ENCODE measurements around the gene MCOLN2.
"Not testable (repeated sequence)": the region's sequence is repeated elsewhere in the genome, so short reads cannot be mapped to it uniquely, and the experiment has no call there.

The MCOLN2 gene

DNA sequence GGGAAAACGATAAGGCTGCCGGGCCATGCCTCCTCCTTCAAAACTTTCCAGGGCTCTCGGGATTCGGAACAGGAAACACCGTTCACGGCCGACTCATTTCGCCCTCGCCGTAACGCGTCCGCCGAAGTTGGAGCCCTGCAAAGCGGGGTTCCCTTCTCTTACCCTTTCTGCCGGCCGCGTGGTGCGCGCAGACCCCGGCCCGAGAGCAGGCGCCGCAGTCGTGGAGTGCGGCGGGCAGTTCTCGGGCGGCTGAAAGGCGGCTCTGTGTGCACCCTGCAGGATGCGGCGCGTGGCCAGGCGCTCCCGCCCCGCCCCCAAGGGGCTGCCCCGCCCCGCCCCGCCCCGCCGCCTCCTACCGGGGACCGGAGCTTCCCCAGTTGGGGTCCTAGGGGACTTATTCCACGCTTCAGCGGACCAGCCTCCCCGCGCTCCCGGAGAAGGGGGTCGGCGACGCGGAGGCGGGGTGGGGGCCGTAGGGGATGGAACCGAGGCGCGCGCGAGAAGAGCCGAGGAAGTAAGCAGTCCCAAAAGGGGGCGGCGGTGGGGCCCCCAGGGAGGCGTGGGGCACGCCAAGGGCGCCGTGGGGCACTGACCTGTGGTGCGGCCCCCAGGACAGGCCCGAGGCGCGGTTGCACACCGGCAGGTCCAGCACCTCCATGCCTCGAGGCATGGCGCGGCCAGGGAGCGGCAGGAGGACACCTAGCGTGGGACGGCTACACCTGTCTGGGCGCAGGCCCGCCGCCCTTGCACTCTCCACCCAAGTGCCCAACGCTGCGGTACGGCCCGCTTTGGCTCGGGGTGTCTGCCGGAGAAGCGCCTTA is at the start of gene MCOLN2:
Gene MCOLN2, minus strand, starts transcription at position 268 of the 821 bp plus-strand sequence. Its CDS starts 241 bp downstream, at position 27.
- no peak for FAIRE-seq

DNA sequence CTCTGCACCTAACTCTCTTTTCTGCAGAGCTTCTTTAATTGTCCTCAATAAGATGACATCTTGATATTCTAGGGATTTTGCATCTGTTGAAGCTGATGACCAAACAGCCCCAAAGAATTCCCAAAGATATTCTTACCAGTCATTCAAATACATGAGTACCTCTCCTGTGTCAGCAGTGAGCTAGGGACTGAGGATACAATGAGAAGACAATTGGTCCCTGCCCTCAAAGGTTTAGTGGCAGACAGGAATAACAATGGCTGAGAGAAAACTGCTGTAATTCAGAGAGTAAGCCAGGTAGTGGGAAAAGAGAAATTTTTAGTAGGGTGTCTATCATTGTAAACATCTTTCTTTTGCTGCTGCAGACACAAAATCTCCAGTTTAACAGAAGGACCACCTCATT is 45.5 kb upstream of the MCOLN2 start:
- FAIRE-seq = no peak

DNA sequence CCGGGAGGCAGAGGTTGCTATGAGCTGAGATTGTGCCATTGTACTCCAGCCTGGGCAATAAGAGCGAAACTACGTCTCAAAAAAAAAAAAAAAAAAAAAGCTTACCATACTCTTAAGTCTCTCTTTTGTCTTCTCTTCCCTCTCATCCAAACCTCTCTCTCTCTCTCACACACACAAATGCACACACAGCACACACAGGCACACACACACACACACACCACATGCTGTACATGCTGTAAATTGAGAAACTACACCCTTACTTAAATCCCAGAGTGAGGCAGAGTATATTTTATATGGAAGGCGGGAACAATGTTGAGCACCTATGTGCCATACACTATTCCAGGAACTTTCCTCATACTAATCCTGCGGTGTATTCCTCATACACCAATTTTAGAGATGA is 44.9 kb upstream of the MCOLN2 start:
- no peak for FAIRE-seq

DNA sequence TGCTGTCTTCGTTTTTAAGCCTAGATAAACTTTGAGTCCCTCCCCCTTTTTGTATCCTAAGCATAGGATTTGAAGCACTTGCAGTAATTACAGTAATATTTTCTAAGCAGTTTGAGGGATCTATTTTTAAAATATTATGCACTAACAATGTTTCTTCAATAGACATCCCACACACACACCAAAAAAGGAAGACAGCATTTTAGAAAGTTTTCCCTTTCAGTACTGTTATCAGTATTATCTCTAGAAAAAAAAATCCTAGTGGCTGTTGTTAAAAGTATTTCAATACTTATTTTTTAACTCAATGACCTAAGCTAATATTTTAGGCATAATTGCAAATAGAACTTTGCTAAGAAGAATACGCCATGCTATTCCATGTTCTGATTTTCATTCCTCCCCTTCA is 36.3 kb upstream of the MCOLN2 start:
- no peak for FAIRE-seq

DNA sequence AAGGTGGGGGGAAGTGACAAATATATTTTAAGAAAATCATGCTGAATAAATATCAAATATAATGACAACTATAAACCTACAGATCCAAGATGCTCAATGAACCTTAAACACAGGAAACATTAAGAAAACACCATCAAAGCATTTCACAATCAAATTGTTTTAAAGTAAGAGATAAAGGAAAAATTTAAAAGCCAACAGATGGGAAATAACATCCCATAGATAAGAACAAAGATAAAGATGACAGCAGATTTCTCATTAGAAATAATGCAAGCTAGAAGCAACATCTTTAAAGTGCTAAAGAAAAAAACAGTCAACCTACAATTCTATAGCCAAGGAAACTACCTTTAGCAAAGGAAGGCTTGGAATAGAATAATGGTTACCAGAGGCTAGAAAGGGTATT is 33.6 kb upstream of the MCOLN2 start:
- FAIRE-seq = no peak

DNA sequence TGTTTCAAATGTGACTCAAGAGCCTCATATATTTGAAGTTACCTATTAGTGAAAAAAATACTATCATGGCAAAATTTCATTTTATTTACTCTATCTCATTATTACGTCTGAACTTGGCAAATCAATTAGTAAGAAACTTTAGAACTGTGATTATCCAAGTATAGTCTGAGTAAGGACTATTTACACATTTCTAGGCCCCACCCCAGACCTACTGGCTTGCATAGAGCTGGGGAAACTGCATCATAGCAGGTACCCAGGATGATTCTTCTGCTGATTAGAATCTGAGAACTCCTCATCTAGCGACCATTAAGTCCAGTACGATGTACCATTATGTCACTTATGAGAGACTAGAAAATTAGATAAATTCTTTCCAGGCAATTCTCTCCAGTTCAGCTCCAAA is 31.2 kb upstream of the MCOLN2 start:
- no peak for FAIRE-seq

- FAIRE-seq = no peak
These were observed 30.5 kb upstream of the MCOLN2 start for GRCh38 chr1:85027242-85027983.

DNA sequence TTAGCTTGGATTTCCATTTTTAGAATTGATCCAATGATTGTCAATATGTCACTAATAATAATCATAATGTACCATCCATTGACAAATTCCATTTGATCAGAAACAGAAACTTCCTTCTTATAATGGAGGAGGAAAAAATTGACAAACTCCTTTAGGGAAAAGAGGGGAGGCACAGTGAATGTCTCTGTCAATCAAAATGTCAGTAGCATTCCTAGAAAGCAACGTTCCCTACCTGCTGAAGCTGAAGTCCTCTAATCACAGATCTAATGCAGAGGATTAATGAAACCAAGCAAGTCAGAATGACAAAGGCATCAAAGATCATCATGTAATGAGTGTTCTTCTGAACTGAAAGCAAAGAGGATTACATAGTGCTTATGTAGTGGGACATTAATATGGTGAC is 29.0 kb upstream of the MCOLN2 start:
- FAIRE-seq = no peak

DNA sequence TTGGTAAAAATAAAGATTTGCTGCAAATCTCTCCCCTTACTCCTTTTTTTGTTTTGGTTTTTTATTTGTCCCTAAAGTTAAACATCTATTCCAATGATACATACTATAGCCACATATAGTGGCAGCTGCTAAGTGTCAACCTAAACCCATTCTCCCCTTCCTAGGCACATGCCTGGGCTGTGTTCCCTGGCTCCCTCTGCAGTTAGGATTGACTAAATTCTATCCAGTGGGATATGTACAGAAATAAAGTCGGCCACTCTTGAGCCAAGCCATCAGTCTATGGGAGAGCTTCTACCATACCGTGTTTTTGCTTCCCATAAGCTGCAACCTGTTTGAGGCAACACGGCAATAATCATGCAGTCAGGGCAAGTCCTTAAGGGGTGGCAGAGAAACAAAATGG is 27.8 kb upstream of the MCOLN2 start:
- FAIRE-seq = no peak

DNA sequence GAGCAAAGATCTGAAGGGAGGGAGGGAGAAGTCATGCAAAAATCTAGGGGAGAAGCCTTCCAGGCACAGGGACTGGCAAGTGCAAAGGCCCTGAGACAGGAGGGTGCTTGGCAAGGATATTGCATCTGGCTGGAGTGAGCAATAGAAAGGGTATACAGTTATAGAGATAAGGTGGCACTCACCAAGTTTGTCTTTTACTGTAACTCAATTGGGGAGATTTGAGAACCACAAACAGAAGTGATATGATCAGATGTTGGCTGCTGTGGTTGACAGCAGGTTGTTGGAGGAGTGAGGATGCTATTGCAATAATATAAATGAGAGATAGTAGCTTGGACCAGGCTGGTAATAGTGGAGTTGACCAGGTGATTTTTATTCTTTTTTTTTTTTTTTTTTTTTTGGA is 25.8 kb upstream of the MCOLN2 start:
- no peak for FAIRE-seq

DNA sequence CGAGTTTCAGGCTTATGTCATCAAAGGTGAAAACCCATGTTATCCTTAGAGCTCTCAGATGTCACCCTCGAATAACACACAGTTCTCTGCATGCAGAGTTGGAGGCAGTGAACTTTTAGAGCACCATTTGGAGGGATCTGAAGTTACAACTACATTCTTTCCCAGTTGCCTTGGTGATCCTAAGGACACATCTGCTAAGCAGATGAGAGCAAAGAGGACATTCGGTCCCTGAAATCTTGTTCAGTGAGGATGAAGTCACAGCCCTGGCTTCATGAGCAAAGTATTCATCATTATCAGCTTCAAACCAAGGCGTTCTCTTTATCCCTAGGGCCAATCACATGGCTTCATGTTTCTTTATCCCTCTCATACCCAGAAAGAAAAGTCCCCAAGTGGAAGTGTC is 23.1 kb upstream of the MCOLN2 start:
- no peak for FAIRE-seq

DNA sequence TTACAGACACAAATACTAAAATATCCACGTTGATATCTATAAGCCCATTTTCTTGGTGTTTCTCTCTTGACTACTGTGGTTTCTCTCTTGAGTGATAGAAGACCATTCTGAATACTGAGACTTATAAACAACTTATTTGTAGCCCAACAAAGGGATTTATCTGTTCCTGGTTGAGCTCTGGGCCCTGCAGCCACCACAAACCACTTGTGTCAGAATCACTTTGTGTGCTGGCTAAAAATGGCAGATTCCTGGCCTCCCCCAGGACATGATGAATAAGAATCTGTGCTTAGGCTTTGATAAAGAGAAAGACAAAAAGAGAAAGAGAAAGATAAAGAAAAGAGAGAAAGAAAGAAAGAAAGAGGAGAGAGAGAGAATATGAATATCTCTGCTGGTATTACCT is 18.9 kb upstream of the MCOLN2 start:
- FAIRE-seq = no peak

GRCh38 chr1:85005641-85006040 is 8.7 kb upstream of the MCOLN2 start:
- not testable (repeated sequence) for FAIRE-seq

DNA sequence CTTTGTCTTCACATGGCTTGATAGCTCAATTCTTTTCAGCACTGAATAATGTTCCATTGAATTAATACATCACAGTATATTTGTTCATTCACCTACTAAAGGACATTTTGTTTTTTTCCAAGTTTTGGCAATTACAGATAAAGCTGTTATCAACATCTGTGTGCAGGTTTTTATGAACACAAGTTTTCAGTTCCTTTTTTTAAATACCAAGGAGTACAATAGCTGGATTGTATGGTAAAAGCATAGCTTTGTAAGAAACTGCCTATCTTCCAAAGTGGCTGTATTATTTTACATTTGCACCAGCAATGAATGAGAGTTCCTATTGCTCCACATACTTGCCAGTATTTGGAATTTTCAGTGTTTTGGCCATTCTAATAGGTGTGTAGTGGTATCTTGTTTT is 4.8 kb upstream of the MCOLN2 start:
- FAIRE-seq = no peak

DNA sequence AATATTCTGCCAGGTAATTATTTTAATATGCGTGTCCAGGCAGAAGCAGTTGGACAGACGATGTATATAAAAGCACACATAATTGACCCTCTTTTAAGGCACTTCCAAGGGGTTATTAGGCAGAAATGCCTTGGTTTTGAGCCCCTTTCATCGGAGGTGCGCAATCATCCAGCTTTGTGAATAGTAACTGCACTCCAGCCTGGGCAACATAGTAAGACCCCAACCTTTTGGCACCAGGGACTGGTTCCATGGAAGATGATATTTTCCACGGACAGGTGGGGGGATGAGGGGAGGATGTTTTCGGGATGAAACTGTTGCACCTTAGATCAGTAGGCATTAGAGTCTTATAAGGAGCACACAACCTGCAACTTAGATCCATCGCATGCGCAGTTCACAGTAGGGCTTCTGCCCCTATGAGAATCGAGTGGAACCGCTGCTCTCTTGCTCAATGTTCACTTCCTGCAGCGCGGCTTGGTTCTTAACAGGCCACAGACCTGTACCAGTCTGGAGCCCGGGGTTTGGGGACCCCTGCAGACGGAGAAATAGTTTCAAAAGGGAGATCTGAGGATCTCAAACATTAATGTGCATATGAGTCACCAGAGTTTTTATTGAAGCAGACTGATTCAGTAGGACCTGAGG is 1.8 kb upstream of the MCOLN2 start:
- FAIRE-seq = no peak

DNA sequence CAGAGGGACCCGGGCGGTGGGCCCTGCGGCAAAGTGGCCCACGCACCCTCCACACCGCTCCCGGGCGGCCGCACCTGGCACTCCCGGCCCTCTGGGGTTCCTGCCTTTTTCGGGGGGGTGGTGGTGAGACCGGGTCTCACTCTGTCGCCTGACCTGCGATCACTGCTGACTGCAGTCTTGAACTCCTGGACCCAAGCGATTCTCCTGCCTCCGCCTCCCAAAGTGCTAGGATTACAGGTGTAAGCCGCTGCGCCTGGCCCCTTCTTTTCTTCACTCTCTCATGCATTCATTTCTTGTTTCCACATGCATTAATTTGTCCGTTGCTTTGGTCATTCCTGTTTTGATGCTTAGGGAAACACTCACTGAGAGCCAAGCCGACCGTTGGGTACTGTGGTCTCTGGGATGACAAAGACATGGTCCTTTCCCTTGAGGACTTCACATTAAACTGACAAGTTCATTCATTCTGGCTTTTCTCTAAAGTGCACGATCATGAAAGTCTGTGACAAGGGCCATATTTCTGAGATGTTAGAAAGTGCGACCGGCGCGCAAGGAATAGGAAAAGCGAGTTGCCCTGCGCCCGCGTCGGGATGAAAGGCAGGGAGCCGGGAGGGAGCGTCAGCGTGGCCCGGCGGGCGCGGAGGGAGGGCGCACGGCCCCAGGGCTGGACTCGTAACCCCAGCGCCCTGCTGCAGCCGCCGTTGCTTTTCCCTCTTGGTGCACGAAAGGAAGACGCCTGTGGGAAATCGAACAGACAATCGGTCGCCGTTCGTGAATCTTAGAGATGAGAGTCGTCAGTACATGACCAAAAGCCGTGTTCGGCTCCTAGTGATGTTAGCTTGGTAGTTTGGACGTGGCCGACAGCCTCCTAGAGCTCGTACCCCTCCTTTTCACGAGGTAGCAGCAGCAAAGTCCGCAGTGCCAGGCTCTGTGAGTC is 1.0 kb upstream of the MCOLN2 start:
- FAIRE-seq = no peak

GRCh38 chr1:84995484-84996334 is 1.2 kb downstream of the MCOLN2 start:
- FAIRE-seq = no peak

DNA sequence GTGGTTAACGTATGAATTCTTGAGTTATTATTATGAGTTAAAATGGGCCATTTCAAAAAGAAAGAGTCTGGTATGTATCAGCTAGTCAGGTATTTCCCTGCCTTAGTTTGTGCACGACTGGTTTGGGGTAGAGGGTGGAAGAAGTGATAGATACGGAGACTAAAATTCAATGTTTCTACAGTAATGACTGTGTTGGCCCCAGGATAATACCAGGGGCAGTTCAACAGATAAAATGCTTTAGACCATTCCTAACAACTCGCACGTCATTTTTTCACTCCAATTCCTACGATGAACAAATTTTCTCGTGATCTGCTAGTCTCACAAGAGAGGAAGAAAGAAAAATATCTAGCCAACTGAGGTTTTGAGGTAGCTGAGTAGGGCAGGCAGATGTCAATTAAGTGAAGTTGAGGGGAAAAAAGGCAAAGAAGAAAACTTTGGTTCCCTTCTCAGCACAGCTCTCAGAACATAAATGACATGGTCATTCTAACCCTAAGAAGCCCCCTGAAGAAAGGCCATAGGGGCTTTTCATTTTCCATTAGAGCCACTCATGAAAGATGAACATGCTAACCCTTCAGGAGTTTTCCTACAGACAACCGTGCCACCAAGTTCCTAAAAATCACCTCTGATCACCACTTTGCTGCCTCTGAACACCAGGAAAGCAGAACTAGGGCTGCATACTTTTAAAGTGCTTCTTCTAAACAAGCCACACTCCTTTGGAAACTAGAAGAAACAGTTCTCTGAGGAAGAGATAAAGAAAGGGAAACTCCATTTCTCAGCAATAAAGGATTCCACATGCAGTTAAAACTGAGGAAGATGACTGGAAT is 5.6 kb downstream of the MCOLN2 start:
- FAIRE-seq = no peak

- FAIRE-seq = no peak
These were observed 8.3 kb downstream of the MCOLN2 start for GRCh38 chr1:84988588-84988987.

DNA sequence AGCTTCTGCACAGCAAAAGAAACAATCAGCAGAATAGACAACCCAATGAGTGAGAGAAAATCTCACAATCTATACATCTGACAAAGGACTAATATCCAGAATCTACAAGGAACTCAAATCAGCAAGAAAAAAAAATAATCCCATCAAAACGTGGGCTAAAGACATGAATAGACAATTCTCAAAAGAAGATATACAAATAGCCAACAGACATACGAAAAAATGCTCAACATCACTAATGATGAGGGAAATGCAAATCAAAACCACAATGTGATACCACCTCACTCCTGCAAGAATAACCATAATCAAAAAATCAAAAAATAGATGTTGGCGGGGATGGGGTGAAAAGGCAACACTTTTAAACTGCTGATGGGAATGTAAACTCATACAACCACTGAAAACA is 10.4 kb downstream of the MCOLN2 start:
- not testable (repeated sequence) for FAIRE-seq

- no peak for FAIRE-seq
These were observed 11.5 kb downstream of the MCOLN2 start for GRCh38 chr1:84985365-84985764.
